ENCODE results near the gene BICC1. TPM values are rescaled to one million over a fixed set of nuclear protein-coding genes. Genes with fewer than 3 reads are reported as not detected.

Gene BICC1
- total and polyA plus RNA-seq, 2 donors (not counting 1 experiment from before 2014, with no cell fraction given), result 22.6 to 64.7 TPM

DNA sequence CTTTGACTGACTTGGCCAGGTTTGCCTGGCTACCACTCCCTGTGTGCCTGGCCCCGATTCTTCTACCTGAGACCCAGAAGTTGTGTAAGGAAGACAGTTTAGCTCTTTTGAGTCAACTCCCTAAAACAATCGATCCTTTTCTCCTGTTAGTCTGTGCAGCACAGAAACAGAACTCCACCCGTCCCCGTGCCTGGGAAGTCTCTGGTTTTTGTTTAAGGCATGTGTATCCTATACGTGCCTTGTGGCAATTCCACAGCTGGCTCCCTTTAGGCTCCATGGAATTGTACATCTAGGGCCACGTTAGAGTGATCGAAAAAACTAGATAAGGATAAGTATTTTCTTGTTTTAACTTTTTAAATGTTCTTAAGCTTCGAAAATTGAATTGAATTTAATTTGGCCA lies 131.6 kb downstream of the BICC1 start:
- Histone ChIP-seq H3K27ac (ENCODE audit: insufficient read depth, low read length) (no peak overlapping the region), H3K4me3 (replicated peaks in 1 of 4; ENCODE audit: control extremely low read depth in 1 of 4, insufficient read depth in 1 of 4, low read depth in 3 of 4, low read length in 4 of 4) (no peak overlapping the region), H3K9ac (ENCODE audit: insufficient read depth, low read length) (no peak overlapping the region), H4K20me1 (ENCODE audit: control insufficient read depth, extremely low read depth, insufficient read depth, low read length) (no peaks in the 10 kb centered on the region), H3K9me3 (ENCODE audit: control insufficient read depth, insufficient read depth, low read depth, low read length) (no peaks in the 10 kb centered on the region), H2AFZ (ENCODE audit: low read length) (no peak overlapping the region), H3K27me3 (ENCODE audit: control insufficient read depth, insufficient read depth, low read length) (no peaks in the 10 kb centered on the region), H3K79me2 (ENCODE audit: control insufficient read depth, insufficient read depth, low read length) (no peaks in the 10 kb centered on the region), H3K36me3 (ENCODE audit: control insufficient read depth, insufficient read depth, low read length) (no peaks in the 10 kb centered on the region), H3K4me1 (ENCODE audit: control insufficient read depth, extremely low read depth, insufficient read depth, low read length) (peaks cover 10% of the 10 kb centered on the region), H3K4me2 (ENCODE audit: extremely low read depth, insufficient read depth, low read length) (no peak overlapping the region)
- TF ChIP-seq EZH2 (IDR thresholded peaks at IDR 0.05; ENCODE audit: low read length, missing control alignments), result no peak
- TF ChIP-seq, protein P1, sequence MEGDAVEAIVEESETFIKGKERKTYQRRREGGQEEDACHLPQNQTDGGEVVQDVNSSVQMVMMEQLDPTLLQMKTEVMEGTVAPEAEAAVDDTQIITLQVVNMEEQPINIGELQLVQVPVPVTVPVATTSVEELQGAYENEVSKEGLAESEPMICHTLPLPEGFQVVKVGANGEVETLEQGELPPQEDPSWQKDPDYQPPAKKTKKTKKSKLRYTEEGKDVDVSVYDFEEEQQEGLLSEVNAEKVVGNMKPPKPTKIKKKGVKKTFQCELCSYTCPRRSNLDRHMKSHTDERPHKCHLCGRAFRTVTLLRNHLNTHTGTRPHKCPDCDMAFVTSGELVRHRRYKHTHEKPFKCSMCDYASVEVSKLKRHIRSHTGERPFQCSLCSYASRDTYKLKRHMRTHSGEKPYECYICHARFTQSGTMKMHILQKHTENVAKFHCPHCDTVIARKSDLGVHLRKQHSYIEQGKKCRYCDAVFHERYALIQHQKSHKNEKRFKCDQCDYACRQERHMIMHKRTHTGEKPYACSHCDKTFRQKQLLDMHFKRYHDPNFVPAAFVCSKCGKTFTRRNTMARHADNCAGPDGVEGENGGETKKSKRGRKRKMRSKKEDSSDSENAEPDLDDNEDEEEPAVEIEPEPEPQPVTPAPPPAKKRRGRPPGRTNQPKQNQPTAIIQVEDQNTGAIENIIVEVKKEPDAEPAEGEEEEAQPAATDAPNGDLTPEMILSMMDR (conservative IDR thresholded peaks at IDR 0.05 in 1 of 2, IDR thresholded peaks at IDR 0.05 in 1 of 2; ENCODE audit: low read depth in 1 of 2, low read length in 2 of 2), result no peak
- DNase-seq (ENCODE audit: low read depth in 2 of 2), result no peak

DNA sequence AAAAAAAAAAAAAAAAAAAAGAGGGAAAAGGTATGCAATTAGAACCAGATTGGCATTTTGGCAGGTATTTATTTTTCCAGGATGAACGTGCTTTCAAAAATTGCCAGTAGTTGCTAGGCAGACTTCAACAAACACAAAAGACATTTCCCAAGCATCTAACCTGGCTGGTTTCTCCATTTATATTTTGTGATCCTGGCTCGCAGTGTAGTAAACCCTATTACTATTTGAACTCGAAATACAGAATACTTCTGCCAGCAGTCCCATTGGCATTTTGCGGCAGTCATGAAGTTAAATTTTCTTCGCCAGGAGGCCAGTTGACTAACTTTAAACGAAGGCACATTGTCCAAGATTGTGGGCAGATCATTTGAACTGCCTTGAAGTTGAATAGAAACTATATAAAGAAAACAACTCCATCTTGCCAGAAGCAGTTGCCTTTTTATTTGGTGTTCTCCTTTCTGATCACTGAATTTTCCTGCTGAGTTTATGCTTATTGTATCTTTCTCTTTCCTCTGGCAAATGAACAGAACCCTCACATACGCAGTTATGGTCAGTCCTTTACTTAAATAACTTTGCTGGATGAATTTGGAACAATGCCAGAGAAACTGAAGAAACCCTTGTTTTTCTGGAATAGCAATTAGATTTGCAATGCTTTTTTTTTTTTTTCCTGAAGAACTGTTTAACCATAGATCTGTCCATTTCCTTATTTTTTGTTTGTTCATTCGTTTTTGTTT lies 132.9 kb downstream of the BICC1 start:
- peak overlapping the region; percentile 53 for H3K4me2 ChIP-seq (ENCODE audit: extremely low read depth, insufficient read depth, low read length)
- no peak overlapping the region for H3K9ac ChIP-seq (ENCODE audit: insufficient read depth, low read length)
- no peaks in the 10 kb centered on the region for H3K79me2 ChIP-seq (ENCODE audit: control insufficient read depth, insufficient read depth, low read length)

DNA sequence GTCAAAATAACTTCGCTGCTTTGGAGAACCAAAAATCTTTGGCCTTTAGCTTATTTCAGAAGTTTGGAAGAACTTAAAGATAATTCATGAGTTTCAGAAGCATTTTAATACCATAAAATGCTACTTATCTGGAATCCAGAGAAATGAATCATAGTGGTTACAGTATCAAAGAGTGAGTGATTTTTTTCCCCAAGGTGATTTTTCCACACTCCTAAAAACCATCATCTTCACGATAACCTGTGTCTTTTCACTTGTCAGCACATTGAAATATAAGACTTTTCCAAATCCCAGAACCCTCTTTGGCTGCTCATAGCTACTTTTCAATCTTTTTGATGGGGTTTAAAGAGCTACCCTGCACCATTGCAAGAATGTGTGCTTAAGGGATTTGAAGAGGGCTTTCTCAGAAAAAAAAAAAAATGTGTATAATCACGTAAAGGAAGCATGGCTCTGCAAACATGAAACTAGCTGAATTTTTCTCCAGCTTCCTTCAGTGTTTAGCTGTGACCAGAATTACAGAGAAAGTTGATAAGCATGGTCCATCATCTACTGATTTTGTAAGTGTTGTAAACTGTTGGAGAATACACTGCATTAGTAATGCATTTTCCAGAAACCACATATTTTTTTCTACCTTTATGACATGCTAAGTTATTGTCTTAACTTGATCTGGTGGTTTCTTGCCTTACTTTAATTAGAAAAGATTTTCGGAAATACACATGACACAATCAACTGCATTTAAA lies 134.9 kb downstream of the BICC1 start:
- no peak overlapping the region for H3K9ac ChIP-seq (ENCODE audit: insufficient read depth, low read length)

More for the DNA sequence above, 132.9 kb downstream of the BICC1 start:
- H3K4me1 ChIP-seq (ENCODE audit: control insufficient read depth, extremely low read depth, insufficient read depth, low read length), result peaks cover 13% of the 10 kb centered on the region
- H3K9me3 ChIP-seq (ENCODE audit: control insufficient read depth, insufficient read depth, low read depth, low read length), result no peaks in the 10 kb centered on the region
- H3K27me3 ChIP-seq (ENCODE audit: control insufficient read depth, insufficient read depth, low read length), result no peaks in the 10 kb centered on the region
- no peak overlapping the region for H2AFZ ChIP-seq (ENCODE audit: low read length)
- no peaks in the 10 kb centered on the region for H3K36me3 ChIP-seq (ENCODE audit: control insufficient read depth, insufficient read depth, low read length)
- TF ChIP-seq, protein P1 (conservative IDR thresholded peaks at IDR 0.05 in 1 of 2, IDR thresholded peaks at IDR 0.05 in 1 of 2; ENCODE audit: low read depth in 1 of 2, low read length in 2 of 2), result no peak
- no peak for TF ChIP-seq EZH2 (IDR thresholded peaks at IDR 0.05; ENCODE audit: low read length, missing control alignments)
- DNase-seq (ENCODE audit: low read depth in 2 of 2), result peak; percentile 42 to 63
- no peak overlapping the region for H3K27ac ChIP-seq (ENCODE audit: insufficient read depth, low read length)
- H3K4me3 ChIP-seq (replicated peaks in 1 of 4; ENCODE audit: control extremely low read depth in 1 of 4, insufficient read depth in 1 of 4, low read depth in 3 of 4, low read length in 4 of 4), result no peak overlapping the region
- no peaks in the 10 kb centered on the region for H4K20me1 ChIP-seq (ENCODE audit: control insufficient read depth, extremely low read depth, insufficient read depth, low read length)

More for the DNA sequence above, 134.9 kb downstream of the BICC1 start:
- Histone ChIP-seq H3K27ac (ENCODE audit: insufficient read depth, low read length) (no peak overlapping the region), H3K4me2 (ENCODE audit: extremely low read depth, insufficient read depth, low read length) (no peak overlapping the region), H4K20me1 (ENCODE audit: control insufficient read depth, extremely low read depth, insufficient read depth, low read length) (no peaks in the 10 kb centered on the region), H3K27me3 (ENCODE audit: control insufficient read depth, insufficient read depth, low read length) (no peaks in the 10 kb centered on the region), H3K36me3 (ENCODE audit: control insufficient read depth, insufficient read depth, low read length) (no peaks in the 10 kb centered on the region), H3K9me3 (ENCODE audit: control insufficient read depth, insufficient read depth, low read depth, low read length) (no peaks in the 10 kb centered on the region), H3K4me1 (ENCODE audit: control insufficient read depth, extremely low read depth, insufficient read depth, low read length) (peaks cover 12% of the 10 kb centered on the region), H2AFZ (ENCODE audit: low read length) (no peak overlapping the region), H3K79me2 (ENCODE audit: control insufficient read depth, insufficient read depth, low read length) (no peaks in the 10 kb centered on the region), H3K4me3 (replicated peaks in 1 of 4; ENCODE audit: control extremely low read depth in 1 of 4, insufficient read depth in 1 of 4, low read depth in 3 of 4, low read length in 4 of 4) (no peak overlapping the region)
- peak in 1 of 2 donors; percentile 85 for DNase-seq (ENCODE audit: low read depth in 2 of 2)
- TF ChIP-seq, protein P1 (conservative IDR thresholded peaks at IDR 0.05 in 1 of 2, IDR thresholded peaks at IDR 0.05 in 1 of 2; ENCODE audit: low read depth in 1 of 2, low read length in 2 of 2), result no peak
- no peak for TF ChIP-seq EZH2 (IDR thresholded peaks at IDR 0.05; ENCODE audit: low read length, missing control alignments)
